ENCODE measurements around the gene SIGLEC10.

DNA sequence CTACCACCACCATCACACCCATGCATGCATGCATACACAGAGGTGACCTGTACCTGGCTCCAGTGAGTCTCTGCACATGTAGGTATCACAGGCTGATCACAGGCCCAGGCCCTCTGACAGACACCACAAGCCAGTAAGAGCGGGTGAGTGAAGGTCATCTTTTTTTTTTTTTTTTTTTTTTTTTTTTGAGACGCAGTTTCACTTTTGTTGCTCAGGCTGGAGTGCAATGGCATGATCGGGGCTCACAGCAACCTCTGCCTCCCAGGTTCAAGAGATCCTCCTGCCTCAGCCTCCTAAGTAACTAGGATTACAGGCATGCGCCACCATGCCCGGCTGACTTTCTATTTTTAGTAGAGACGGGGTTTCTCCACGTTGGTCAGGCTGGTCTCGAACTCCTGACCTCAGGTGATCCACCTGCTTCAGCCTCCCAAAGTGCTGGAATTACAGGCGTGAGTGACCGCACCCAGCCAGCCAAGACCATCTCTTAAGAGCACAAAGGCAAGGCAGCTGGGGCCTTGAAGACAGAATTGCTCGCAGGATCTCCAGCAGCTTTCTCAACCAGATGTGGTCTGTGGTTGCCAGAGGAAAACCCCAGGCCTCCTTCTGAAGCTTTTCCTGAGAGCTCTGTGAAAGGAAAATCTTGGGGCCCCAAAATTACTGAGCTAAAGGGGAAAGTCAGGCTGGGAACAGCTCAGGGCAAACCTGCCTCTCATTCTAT is 41.8 kb downstream of the SIGLEC10 start:
- TF ChIP-seq, protein P1, sequence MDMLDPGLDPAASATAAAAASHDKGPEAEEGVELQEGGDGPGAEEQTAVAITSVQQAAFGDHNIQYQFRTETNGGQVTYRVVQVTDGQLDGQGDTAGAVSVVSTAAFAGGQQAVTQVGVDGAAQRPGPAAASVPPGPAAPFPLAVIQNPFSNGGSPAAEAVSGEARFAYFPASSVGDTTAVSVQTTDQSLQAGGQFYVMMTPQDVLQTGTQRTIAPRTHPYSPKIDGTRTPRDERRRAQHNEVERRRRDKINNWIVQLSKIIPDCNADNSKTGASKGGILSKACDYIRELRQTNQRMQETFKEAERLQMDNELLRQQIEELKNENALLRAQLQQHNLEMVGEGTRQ (IDR thresholded peaks at IDR 0.05) = no peak
- TF ChIP-seq, protein P2, sequence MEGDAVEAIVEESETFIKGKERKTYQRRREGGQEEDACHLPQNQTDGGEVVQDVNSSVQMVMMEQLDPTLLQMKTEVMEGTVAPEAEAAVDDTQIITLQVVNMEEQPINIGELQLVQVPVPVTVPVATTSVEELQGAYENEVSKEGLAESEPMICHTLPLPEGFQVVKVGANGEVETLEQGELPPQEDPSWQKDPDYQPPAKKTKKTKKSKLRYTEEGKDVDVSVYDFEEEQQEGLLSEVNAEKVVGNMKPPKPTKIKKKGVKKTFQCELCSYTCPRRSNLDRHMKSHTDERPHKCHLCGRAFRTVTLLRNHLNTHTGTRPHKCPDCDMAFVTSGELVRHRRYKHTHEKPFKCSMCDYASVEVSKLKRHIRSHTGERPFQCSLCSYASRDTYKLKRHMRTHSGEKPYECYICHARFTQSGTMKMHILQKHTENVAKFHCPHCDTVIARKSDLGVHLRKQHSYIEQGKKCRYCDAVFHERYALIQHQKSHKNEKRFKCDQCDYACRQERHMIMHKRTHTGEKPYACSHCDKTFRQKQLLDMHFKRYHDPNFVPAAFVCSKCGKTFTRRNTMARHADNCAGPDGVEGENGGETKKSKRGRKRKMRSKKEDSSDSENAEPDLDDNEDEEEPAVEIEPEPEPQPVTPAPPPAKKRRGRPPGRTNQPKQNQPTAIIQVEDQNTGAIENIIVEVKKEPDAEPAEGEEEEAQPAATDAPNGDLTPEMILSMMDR (IDR thresholded peaks at IDR 0.05) = no peak
- TF ChIP-seq SMC3 (IDR thresholded peaks at IDR 0.05) (no peak), EHMT2 (IDR thresholded peaks at IDR 0.05; ENCODE audit: low read depth) (no peak), BHLHE40 (IDR thresholded peaks at IDR 0.05; ENCODE audit: low read depth, low read length) (no peak), POLR2A (IDR thresholded peaks at IDR 0.05; ENCODE audit: low read length) (no peak)
- TF ChIP-seq, protein P3, sequence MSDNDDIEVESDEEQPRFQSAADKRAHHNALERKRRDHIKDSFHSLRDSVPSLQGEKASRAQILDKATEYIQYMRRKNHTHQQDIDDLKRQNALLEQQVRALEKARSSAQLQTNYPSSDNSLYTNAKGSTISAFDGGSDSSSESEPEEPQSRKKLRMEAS (IDR thresholded peaks at IDR 0.05) = no peak
